Lung (tissue), 12 donors: ENCODE data around the gene DHODH. TPM values are rescaled to one million over a fixed set of nuclear protein-coding genes. Genes with fewer than 3 reads are reported as not detected.

Experiments used
- ATAC-seq: fragments of 200-7000 bp; cut with Tn5 transposase; one replicate; pipeline ENCODE4 v1.9.1; 2020; ENCODE audit warnings: moderate number of reproducible peaks; ENCODE audit not compliant: insufficient read depth, low FRiP score
- DNase-seq, 3 donors: peaks; one replicate each; pipeline ENCODE4 v3.0.0-alpha.2; 2013 to 2017
- H3K27ac ChIP-seq, 2 donors: one replicate each; pipeline ENCODE4 v1.5.1; 2013; ENCODE audit warnings: mild to moderate bottlenecking in 2 of 2, moderate library complexity in 2 of 2, control low read depth in 1 of 2, inconsistent platforms in 1 of 2, low read depth in 1 of 2, low read length in 1 of 2
- H3K27me3 ChIP-seq, 3 donors: one replicate each; pipeline ENCODE4 v1.5.1; 2013; ENCODE audit warnings: low read length in 2 of 3; ENCODE audit not compliant: control insufficient read depth in 3 of 3, insufficient read depth in 3 of 3
- H3K36me3 ChIP-seq, 4 donors: one replicate each; pipeline ENCODE4 v1.5.1; 2013; ENCODE audit warnings: low read length in 4 of 4, mild to moderate bottlenecking in 1 of 4, moderate library complexity in 1 of 4; ENCODE audit not compliant: control insufficient read depth in 4 of 4, insufficient read depth in 4 of 4
- H3K4me1 ChIP-seq, 5 donors: one replicate each; pipeline ENCODE4 v1.5.1; 2013; ENCODE audit warnings: low read length in 5 of 5, mild to moderate bottlenecking in 2 of 5, moderate library complexity in 1 of 5; ENCODE audit not compliant: control insufficient read depth in 5 of 5, insufficient read depth in 5 of 5
- H3K4me3 ChIP-seq: one replicate; pipeline ENCODE4 v1.5.1; 2013; ENCODE audit warnings: mild to moderate bottlenecking, control low read depth, moderate library complexity
- H3K9ac ChIP-seq, 2 donors: one replicate each; pipeline ENCODE4 v1.5.1; 2013; ENCODE audit warnings: low read length in 2 of 2, control low read depth in 1 of 2; ENCODE audit not compliant: insufficient read depth in 1 of 2
- H3K9me3 ChIP-seq, 4 donors: one replicate each; pipeline ENCODE4 v1.5.1; 2013; ENCODE audit warnings: low read length in 3 of 4, mild to moderate bottlenecking in 1 of 4, moderate library complexity in 1 of 4; ENCODE audit not compliant: control insufficient read depth in 4 of 4, insufficient read depth in 3 of 4
- WGBS, 2 donors: extraction: QIAGEN DNeasy Blood & Tissue Kit; methylation state at CpG; one replicate each; pipeline ENCODE4 v1.1.7; 2013; 5-methylcytosine and 5-hydroxymethylcytosine counted together
- polyA plus RNA-seq, 2 donors: library from polyadenylated mRNA; stranded (reverse); fragments of 200-250 nt; gene quantifications; one replicate each; pipeline ENCODE4 v1.2.1, GENCODE V29; 2013
- total RNA-seq, 2 donors: library from RNA; depleted of rRNA in 1 of 2; stranded (reverse); fragments of >200 nt in 1 of 2; gene quantifications; one replicate each; pipeline ENCODE4 v1.2.1, GENCODE V29; 2014 to 2021
- TF ChIP-seq, protein P1 (sequence below): IDR thresholded peaks from 2 replicates; pipeline ENCODE4 v1.5.1; 2012; ENCODE audit warnings: mild to moderate bottlenecking; ENCODE audit errors: control extremely low read depth, extremely low read depth
- donor health status: control.
- donor health status: control.
- donor health status: Bipolar disorder and iron deficiency.
- donor health status: healthy.
- donor health status: DM: yes; HTN: yes; CAD: no.

The DHODH gene
- total and polyA plus RNA-seq, 4 donors = 8.4 to 14.0 (median 10.1) TPM

DNA sequence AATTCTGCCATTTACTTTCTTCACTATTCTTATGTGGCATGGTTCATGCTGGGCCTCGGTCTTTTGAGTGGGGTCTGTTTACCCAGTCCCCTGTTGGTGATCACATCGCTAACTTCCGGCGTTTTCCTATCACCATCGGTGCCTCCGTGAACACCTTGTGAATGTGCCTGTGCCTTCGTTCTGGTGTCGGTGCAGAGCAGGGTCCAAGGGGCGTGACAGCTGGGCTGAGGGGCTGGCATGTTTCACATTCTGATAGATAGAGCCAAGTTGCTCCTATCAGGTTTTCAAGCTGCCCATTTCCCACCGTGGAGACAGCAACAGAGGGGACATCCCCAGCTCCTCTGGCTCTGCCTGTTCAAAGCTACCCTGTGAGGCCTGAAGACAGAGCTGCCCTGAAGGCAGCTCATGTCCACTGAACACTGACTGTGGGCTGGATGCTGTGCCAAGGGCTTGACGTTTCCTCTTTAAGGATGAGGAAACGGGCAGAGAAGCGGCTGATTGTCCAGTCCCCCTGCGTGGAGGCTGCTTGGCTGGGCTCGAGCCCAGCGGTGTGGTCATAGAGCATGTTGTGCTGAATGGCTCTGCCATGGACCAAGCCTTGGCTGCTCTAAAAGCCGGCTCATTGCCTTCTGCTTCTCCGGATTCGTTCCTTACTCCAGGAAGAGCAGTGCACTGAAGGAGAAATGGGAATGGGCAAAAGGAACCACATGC is 17.0 kb downstream of the DHODH start:
- no peak for DNase-seq
- H3K36me3 ChIP-seq = peaks cover 7 to 27% (median 16%) of the 10 kb centered on the region in 4 donors
- H3K4me1 ChIP-seq = no peaks in the 10 kb centered on the region
- H3K9ac ChIP-seq = no peak overlapping the region
- no peaks in the 10 kb centered on the region for H3K9me3 ChIP-seq
- H3K27ac ChIP-seq = no peak overlapping the region
- 89 to 95% methylated on average over 19 of the region's 19 CpGs for WGBS, 2 donors
- ATAC-seq = no peak
- no peaks in the 10 kb centered on the region for H3K27me3 ChIP-seq
- TF ChIP-seq, protein P1, sequence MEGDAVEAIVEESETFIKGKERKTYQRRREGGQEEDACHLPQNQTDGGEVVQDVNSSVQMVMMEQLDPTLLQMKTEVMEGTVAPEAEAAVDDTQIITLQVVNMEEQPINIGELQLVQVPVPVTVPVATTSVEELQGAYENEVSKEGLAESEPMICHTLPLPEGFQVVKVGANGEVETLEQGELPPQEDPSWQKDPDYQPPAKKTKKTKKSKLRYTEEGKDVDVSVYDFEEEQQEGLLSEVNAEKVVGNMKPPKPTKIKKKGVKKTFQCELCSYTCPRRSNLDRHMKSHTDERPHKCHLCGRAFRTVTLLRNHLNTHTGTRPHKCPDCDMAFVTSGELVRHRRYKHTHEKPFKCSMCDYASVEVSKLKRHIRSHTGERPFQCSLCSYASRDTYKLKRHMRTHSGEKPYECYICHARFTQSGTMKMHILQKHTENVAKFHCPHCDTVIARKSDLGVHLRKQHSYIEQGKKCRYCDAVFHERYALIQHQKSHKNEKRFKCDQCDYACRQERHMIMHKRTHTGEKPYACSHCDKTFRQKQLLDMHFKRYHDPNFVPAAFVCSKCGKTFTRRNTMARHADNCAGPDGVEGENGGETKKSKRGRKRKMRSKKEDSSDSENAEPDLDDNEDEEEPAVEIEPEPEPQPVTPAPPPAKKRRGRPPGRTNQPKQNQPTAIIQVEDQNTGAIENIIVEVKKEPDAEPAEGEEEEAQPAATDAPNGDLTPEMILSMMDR = no peak
- no peak overlapping the region for H3K4me3 ChIP-seq

DNA sequence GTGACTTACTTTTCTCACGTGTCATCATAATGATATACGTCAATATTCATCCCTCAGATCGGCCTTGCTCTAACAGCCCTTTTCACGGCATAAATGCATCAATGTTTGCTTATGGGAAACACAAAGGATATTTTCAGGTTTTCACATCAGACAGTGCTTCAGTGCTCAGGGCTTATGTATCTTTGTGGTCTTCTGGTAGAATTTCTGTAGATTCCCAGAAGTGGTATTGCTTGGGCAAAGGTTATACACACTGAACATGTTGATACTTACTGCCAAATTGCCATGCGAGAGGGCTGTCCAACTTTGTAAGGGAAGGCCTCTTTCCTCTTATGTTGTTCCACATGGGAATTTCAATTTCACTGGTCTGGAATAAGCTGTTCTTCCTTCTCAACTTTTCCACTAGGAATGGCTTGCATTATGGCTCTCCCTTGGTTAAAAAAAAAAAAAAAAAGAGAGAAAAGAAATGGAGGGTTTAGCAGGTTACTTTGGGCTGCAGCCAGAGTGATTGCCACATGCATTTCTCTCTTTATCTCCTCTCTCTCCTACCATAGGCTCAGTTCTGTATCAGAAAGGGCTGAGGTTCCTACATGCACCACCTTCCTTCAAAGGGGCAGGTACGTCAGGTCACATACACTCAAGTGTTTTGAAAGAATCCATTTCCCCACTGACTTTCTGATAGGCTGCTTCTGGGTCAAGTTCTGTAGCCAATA is 19.3 kb downstream of the DHODH start:
- ATAC-seq (no peak), DNase-seq (no peak)
- Histone ChIP-seq H3K9ac (no peak overlapping the region), H3K36me3 (peaks cover 7 to 19% (median 10%) of the 10 kb centered on the region in 4 donors), H3K27ac (no peak overlapping the region), H3K27me3 (no peaks in the 10 kb centered on the region), H3K4me3 (no peak overlapping the region), H3K9me3 (no peaks in the 10 kb centered on the region), H3K4me1 (no peaks in the 10 kb centered on the region)
- TF ChIP-seq, protein P1 = no peak
- WGBS, 2 donors = 94 to 97% methylated on average over 6 of the region's 6 CpGs

DNA sequence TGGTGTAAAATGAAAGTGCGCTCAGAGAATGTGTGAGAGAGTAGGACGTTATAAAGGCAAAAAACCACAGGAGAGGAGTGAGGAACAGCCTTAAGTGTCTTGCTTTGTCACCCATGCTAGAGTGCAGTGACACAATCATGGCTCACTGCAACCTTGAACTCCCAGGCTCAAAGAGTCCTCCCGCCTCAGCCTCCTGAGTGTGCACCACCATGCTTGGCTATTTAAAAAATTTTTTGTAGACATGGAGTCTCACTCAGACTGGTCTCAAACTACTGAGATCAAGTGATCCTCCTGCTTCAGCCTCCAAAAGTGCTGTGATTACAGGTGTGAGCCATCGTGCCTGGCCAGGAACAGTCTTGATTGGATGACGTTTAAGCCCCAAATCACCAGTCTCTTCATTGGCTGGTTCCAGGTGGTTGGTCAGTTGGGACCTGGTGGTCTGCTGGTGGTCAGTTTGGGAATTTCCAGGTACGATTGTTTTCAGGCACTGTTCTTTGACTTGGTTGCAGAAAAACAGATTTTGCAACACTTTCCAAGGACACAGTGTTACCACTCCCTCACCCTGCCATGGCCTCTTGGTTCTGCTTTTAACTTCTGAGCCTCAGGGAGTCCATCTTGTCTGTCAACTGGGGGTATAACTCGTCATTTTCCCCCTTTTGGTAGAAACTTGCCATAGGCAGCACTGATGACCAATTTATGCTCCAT is 21.2 kb downstream of the DHODH start:
- no peak for DNase-seq
- H3K9ac ChIP-seq = no peak overlapping the region
- H3K4me3 ChIP-seq = no peak overlapping the region
- H3K27me3 ChIP-seq = no peaks in the 10 kb centered on the region
- TF ChIP-seq, protein P1 = no peak
- WGBS, 2 donors = 83 to 84% methylated on average over 7 of the region's 7 CpGs
- H3K36me3 ChIP-seq = peaks cover 5 to 11% (median 7%) of the 10 kb centered on the region in 4 donors
- no peak overlapping the region for H3K27ac ChIP-seq
- no peaks in the 10 kb centered on the region for H3K4me1 ChIP-seq
- no peaks in the 10 kb centered on the region for H3K9me3 ChIP-seq
- ATAC-seq = no peak
